GM18508 (cell line): ENCODE results near the gene DVL1.
"Not testable (repeated sequence)": the region's sequence is repeated elsewhere in the genome, so short reads cannot be mapped to it uniquely, and the experiment has no call there.

Experiments used
- ATAC-seq: cut with Tn5 transposase; IDR thresholded peaks from one replicate; pipeline ENCODE4 v1.9.1; 2021; ENCODE audit warnings: moderate number of reproducible peaks; ENCODE audit not compliant: insufficient read depth, unreplicated experiment

Gene DVL1

DNA sequence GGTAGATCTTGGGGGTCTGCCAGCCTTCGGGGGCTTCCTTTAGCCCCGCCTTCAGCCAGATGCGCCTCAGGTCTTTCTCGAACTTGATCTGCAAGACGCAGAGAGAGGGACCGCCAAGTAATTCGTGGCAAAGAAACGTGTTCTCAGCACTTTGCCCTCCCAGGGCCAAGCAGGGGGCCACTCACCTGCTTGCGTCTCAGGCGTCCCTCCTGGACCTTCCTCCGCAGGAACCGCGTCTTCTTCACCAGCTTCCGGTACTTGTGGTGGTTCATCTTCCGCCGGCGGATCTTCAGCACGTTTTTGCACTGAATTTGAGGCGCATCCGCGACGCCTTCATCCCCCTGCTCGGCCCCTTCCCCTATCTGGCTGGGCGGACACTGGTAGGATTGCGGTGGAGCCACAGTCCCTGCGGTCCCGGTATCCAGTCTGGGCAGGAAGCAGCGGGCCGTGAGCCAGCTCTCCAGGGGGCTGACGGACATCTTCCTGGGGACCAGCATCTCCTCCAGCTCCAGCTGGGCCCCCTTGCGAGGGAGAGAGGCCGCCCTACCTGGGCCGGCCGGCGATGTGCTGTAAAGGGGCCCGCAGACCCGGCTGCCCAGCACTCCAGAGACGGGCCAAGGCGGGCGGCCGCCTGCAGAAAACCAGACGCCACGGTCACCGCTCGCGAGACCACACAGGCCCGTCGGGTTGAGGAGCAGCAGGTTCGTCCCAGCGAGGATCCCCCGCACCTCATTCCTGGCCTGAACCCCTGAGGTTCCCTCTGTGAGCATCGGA, 24.8 kb upstream of the DVL1 start:
- no peak for ATAC-seq

DNA sequence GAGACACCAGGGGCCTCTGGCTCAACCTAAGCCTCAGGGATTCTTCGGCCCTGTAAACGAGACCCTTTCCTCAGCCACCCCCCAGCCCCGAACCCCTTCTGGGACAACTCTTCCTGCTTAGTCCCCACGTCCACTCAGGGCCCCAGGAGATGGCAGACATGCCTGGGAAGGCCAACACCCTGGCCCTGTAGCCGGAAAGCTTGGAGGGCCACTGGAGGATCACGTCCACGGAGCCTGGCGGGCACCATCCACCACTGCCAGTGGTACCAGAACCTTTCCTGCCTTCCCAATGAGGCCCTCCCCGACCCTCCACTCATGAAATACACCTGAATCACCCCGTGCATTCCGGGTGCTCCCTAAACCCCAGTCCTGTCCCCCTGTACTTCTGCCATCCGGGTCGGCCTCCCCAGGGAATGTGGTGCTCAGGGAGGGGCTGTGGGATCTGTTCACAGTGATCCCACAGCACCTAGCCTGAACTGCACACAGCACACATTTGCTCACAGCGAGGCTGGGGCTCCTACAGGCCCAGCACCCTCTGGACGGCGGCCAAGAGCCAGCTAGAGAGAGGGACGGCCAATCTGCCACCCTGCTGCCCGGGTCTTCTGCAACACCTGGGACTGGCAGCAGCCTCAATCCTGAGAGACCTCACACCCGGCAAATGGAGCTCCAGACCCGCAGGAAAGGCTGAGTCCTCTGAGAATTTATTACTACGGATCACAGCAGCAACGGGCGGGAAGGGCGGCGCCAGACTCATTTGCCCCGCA, 24.0 kb upstream of the DVL1 start:
- no peak for ATAC-seq

DNA sequence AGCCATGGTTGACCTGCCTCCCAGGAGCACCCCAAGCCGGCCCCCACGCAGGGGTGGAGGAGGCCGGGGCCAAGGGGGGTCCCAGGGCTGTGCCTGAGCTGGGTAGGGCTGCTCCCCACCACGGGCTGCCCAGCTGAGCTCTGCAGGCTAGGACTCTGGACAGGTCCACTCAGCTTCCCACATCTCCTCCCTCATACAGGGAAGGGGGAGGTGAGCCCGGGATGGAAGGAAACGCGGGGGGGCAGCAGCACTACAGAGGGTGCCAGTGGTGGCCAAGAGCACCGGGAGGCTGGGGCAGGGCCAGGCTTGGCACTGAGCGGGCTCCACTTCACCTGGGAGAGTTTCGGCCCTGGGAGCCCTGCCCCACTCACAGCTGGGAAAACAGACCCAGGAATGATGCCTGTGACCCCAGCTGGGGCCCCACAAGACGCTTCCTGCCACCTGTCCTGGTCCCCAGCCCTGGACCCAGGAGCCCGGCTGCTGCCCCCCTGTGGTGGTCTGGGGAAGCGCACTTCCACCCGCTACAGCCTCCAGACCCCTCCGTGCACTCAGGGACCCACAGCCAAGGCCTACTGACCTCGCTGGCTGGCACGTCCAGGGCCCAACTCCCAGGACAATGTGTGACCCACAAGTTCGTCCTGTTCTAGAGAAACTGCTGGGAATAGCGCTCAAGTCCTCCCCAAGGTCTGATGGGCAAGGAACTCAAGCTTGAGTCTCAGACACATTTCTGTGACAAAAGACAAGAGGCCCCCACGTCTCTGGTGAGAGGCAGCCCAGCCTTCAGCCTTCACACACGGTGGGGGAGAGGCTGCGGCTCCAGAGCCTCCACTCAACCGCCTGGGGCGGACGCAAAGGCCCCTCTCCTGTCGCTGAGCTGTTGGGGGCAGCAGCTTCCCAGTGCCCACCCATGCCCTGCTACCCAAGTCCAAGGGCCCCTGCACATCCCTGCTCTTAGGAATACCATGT, 22.8 kb upstream of the DVL1 start:
- no peak for ATAC-seq

DNA sequence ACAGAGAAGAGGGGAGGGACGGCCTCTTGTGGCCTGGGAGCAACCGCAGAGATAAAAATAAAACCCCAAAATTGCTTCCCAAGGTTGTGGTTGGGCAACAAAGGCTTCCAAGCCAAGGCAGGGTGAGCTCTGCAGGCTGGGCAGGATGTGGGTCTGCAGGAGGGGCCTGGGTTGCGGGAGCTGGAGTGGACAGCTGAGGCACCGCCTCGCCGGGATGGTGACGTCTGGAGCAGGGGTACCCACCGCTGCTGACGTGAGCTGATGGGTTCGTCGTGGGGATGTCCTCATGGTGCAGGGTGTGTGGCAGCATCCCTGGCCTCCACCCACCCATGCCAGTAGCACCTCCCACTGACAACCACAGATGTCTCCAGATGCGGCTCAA, 22.1 kb upstream of the DVL1 start:
- ATAC-seq = no peak

DNA sequence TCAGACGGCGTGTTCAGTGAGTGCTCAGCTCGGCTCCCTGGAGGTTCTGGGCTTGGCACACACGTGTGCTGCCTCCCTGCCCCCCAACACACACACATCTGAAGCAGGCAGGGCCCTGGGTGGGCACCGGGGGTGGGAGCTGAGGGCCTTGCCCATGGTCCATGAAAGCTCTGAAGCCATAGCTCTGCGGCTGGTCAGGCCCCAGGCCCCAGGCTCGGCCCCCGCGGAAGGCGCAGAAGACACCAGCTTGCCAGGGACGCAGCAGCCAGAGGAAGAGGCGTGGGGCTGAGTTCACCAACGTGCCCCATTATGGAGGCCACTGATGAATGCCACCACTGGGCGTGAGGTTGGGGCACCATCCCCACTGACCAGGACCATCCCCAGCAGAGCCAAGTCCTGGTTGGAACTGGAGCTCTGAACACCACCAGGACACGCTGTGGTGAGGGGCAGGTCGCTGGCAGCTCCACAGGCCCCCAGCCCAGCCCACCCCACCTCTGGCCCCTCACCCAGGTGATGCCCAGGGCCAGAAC, 21.6 kb upstream of the DVL1 start:
- ATAC-seq = no peak

DNA sequence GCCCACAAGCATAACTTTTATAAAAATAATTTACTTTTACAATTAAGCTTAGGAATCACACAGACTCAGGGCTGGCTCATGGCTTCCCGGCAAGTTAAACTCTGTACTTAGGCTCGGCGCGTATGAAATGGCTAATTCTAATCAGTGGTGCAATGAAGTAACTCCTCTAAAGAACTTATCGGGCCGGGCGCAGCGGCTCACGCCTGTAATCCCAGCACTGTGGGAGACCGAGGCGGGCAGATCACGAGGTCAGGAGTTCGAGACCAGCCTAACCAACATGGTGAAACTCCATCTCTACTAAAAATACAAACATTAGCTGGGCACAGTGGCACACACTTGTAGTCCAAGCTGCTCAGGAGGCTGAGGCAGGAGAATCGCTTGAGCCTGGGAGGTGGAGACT, 20.9 kb upstream of the DVL1 start:
- ATAC-seq = not testable (repeated sequence)

DNA sequence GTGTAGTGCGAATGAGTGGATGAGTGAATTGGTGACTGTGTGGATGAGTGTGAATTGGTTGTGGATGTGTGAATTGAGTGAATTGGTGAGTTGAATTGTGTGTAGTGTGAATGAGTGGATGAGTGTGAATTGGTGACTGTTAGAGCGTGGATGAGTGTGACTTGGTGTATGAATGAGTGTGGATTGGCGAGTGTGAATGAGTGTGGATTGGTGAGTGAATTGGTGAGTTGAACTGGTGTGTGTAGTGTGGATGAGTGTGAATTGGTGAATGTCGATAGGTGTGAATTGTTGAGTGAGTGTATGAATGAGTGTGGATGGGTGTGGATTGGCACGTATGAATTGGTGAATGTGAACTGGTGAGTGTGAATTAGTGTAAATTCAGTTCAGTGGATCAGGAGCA, 18.1 kb upstream of the DVL1 start:
- ATAC-seq = no peak

DNA sequence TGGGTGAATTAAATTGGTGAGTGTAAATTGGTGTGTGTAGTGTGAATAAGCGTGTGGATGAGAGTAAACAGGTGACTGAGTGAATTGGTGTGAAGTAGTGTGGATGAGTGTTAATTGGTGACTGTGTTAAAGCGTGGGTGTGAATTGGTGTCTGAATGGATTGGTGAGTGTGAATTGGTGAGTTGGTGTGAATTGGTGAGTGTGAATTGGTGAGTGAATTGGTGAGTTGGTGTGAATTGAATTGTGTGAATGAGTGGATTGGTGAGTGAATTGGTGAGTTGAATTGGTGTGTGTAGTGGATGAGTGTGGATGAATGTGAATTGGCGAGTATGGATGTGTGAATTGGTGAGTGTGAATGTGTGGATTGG, 17.5 kb upstream of the DVL1 start:
- no peak for ATAC-seq

DNA sequence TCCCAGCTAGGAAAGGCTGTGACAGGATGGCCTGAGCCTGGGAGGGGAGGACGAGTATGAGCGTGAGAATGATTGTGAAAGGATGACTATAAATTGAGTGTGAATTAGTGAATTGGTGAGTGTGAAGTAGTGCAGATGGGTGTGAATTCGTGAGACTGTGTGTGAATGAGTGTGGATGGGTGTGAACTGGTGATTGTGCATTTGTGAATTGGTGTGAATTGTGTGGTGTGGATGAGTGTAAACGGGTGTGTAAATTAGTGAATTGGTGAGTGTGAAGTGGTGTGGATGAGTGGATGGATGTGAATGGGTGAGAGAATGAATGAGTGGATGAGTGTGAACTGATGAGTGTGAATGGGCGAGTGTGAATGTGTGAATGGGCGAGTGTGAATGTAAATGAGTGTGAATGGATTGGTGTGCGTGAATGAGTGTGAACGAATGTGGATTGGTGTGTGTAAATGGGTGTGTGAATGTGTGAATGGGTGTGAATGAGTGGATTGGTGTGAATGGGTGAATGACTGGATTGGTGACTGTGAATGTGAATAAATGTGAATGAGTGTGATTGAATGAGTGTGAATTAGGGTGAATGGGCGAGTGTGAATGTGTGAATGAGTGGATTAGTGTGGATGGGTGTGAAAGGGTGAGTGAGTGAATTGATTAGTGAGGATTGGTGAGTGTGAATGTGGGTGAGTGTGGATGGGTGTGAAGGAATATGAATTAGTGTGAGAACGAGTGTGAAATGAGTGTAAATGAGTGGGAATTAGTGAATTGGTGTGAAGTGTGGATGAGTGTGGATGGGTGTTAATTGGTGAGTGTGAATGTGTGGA, 16.9 kb upstream of the DVL1 start:
- no peak for ATAC-seq

DNA sequence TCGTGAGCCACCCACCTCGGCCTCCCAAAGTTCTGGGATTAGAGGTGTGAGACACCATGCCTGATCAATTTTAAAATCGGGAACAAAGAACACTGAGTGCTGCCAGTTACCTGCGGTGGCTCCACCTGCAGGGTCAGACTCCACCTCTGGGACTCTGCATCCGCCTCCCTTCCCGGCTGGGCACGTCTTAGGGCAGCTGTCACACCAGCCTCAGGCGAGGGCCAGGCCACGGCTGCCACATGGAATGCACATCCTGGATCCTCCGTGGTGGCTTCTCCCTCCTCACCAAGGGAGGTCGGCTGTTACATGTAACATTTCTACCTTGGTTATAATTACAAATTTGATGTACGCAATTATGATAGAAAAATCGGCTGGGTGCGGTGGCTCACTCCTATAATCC, 15.0 kb upstream of the DVL1 start:
- ATAC-seq = no peak

DNA sequence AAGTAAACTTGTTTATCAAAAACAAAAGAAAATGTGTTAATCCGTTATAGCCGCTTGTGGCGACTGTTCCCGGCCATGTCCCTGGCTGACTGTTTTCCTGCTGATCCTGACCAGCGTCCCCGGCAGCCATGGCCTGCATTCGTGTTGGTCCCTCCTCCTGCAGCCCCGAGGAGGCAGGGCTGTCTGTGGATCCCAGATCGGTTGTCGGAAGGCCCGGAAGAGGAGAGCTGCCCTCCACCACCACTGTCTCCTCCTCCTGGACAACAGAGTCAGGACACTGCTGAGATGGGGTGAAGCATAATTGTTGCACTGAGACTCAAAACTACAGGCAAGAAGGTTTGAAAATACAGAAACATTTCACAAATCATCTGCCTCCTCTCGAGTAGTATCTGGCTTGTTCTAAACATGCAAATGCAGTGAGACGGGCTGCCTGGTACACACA, 12.8 kb upstream of the DVL1 start:
- ATAC-seq = no peak

DNA sequence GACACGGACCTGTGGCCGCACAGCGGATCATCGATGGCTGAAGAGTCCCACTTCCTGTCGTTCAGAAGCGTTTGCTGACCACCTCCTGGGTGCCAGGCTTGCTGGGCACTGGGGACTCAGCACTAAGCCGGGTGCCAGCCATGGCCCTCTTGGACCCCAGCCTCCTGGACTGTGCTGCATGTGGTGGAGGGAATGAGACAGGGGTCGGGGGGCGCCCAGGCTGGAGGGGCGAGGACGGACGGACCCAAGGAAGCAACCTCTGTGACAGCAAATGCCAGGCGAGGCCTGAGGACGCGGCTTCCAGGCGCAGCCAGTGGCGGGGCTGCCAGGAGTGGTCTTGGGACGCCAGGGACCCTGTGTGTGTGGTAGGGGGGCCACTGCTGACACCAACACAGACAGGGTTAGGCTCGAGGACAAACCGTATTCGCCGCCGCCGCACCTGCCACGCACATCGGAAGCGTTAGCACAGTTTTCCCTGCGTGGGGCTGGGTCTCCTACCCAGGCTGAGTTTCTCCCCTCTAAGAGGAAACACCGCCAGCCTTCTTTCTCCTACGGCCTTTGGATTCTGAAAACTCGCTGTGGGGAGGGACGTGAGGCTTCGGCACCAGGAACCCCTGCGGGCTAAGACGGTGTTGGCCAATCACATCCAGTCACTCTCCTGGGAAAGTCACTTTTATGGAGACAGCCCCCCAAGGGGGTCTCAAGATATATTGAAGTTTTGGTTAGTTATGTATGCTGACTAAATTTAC, 12.2 kb upstream of the DVL1 start:
- no peak for ATAC-seq

DNA sequence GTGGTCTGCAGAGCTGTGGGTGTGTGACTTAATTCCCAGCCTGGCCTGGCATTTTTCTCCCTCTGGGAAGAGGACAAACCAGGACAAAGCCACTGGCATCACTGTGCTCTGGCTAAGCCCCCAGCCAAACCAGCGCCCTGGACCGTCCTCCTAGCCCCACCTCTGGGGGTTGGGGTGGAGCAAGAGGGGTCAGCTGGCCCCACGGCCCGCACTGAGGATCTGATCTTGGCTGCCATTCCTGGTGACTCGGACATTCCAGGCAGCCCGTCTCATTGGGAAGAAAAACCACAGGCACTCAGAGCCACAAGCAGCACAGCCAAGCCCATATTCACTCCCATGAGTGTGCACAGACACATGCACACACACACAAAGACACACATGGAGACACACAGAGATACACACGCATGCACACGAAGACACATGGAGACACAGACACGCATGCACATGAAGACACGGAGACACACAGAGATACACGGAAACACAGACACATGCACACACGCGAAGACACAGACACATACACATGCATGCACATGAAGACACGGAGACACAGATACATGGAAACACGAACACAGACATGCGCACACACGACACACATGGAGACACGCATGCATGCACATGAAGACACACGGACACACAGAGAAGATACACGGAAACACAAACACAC, 11.4 kb upstream of the DVL1 start:
- ATAC-seq = no peak

DNA sequence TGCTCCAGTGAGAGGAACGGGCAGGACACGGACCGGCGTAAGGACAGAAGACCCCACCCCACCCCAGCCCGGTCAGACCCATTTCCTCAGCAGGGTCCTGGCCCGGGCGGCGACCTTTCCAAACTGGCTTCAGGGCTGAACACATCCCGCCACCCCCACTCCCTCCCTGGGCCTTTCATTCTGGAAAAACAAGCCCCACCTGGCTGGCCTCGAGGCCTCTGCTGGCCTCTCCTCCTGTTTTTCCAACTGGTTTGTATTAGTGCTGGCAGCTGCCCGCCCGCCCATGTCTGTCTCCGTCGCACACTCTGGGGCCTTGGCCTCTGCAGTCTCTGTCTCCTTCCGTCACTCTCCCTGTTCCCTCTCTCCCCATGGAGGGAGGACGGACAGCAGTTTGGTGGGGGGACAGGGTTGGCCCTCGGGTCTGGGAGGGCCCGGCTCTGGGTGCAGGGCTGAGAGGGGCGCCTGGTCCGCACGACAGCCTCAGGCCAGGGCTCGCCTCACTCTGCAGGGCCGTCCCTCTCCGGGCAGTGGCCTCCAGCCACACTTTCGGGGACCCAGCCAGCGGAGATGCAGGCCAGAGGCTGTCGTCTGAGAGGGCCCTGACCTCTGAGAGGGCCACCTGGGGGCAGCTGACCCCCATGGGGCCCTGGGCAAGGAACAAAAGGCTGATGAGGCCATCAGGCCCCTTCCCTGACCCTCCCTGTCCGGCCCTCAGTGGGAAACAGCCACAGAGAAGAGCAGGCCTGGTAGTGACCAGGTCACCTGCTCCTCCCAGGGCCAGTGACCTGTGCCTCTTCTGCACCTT, 10.6 kb upstream of the DVL1 start:
- ATAC-seq = no peak

DNA sequence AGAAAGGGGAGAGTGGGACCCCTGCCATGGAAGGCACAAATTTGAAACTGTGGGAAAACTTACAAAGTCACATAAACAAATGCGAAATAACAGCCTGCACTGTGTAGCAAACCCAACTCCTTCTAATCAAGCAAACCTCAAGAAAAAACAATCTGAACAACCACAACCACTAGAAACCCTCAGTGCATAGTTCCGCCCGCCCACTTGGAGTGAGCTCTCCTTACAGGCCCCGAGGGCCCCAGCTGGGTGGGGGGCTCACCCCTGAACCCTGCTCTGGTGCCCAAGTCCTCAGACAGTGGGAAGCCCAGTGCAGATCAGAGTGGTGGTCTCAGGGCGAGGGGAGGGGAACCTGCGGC, 10.1 kb upstream of the DVL1 start:
- no peak for ATAC-seq

DNA sequence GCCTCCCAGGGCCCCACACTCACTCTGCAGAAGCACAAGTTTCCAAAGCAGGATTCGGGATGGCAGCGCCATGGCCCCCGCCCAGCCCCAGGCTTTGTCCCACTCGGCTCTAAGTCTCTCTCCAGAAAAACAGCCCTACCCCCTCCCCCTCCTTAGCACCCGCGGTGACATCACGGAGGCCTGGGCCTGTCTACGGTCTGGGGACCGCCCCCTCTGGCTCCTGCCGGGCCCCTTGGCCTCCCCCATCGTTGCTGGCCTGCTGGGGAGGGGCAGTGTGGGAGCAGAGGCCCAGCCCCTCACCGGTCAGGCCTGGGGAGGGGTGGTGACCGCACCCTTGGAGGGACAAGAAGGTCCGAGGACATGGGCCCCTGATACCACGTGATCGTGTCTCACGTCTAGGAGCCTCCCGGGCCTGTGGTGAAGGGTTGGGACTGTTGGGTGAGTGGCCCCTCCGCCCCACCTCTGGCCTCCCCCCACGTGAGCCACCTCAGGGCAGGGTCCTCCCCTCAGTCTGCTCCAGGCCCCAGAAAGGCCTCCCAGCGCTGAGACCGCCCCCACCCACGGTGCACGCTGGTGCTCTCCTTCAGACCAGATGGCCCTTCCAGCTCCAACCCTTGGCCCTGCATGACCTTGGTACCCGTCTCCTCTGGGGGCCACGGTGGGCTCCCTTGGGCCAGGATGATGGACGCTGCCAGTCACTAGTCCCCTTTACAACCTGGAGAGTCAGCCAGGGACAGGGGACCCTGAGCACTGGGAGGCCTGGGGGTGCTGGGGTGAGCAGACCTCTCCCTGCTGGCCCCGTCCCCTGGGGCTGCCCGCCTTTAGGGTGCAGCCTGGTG, 9.4 kb upstream of the DVL1 start, which contains the start of gene MXRA8:
MXRA8 (minus strand) TSS at position 123 of the 839 bp plus-strand sequence; CDS start at position 72, 51 bp downstream.
- ATAC-seq = no peak
